ENCODE results near the gene PKN2.

DNA sequence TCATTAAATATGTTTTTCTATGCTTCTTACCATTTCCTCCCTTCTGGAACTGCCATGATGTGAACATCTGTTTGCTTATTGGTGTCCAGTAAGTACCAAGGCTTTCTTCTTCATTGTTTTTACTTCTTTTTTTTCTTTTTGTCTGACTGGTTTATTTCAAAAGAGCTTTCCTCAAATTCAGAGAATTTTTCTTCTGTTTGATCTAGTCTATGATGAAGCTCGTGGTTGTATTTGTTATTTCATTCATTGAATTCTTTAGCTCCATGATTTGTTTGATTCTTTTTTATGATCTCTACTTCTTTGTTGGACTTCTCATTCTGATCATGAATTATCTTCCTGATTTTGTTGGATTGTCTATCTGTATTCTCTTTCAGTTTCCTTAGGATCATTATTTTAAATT, 49.5 kb upstream of the PKN2 start:
- TF ChIP-seq FOXP1 (CRISPR knock-in tag; IDR thresholded peaks at IDR 0.05; ENCODE audit: borderline replicate concordance) (no peak), ETV6 (CRISPR knock-in tag; IDR thresholded peaks at IDR 0.05) (no peak), RELA (CRISPR knock-in tag; IDR thresholded peaks at IDR 0.05; ENCODE audit: borderline replicate concordance) (no peak), ZBTB21 (CRISPR knock-in tag; IDR thresholded peaks at IDR 0.05; ENCODE audit: borderline replicate concordance) (no peak)
- TF ChIP-seq, protein P1, sequence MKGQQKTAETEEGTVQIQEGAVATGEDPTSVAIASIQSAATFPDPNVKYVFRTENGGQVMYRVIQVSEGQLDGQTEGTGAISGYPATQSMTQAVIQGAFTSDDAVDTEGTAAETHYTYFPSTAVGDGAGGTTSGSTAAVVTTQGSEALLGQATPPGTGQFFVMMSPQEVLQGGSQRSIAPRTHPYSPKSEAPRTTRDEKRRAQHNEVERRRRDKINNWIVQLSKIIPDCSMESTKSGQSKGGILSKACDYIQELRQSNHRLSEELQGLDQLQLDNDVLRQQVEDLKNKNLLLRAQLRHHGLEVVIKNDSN (CRISPR knock-in tag; IDR thresholded peaks at IDR 0.05), result no peak
- TF ChIP-seq, protein P2, sequence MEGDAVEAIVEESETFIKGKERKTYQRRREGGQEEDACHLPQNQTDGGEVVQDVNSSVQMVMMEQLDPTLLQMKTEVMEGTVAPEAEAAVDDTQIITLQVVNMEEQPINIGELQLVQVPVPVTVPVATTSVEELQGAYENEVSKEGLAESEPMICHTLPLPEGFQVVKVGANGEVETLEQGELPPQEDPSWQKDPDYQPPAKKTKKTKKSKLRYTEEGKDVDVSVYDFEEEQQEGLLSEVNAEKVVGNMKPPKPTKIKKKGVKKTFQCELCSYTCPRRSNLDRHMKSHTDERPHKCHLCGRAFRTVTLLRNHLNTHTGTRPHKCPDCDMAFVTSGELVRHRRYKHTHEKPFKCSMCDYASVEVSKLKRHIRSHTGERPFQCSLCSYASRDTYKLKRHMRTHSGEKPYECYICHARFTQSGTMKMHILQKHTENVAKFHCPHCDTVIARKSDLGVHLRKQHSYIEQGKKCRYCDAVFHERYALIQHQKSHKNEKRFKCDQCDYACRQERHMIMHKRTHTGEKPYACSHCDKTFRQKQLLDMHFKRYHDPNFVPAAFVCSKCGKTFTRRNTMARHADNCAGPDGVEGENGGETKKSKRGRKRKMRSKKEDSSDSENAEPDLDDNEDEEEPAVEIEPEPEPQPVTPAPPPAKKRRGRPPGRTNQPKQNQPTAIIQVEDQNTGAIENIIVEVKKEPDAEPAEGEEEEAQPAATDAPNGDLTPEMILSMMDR (IDR thresholded peaks at IDR 0.05), result no peak

Data from WTC11 (cell line).